Measurements from ENCODE around the gene PPP1R9B.
A peak's percentile ranks its signal among the peaks of the same experiment; 100 is the strongest.

The PPP1R9B gene

GRCh38 chr17:50144355-50144754, 6.1 kb downstream of the PPP1R9B start:
- no peak for TF ChIP-seq Cebpa-rat (IDR thresholded peaks at IDR 0.05)
- Histone ChIP-seq H3K9ac (0 out of 2 replicates have a peak overlapping the region, but pooled peaks have one; percentile 98), H3K36me3 (peaks cover 72% of the 10 kb centered on the region), H3K27ac (0 out of 2 replicates have a peak overlapping the region, but pooled peaks have one; percentile 30), H3K27me3 (no peaks in the 10 kb centered on the region), H3K4me1 (peaks cover 77% of the 10 kb centered on the region), H3K9me3 (no peaks in the 10 kb centered on the region), H3K4me3 (no peak overlapping the region), H4K20me1 (peaks cover 94% of the 10 kb centered on the region), H3K4me2 (peak overlapping the region; percentile 100)

GRCh38 chr17:50143461-50144176, 6.9 kb downstream of the PPP1R9B start:
- Histone ChIP-seq H4K20me1 (peaks cover 100% of the 10 kb centered on the region), H3K4me2 (no peak overlapping the region), H3K36me3 (peaks cover 80% of the 10 kb centered on the region), H3K4me3 (no peak overlapping the region), H3K27ac (no peak overlapping the region), H3K9me3 (no peaks in the 10 kb centered on the region), H3K9ac (no peak overlapping the region), H3K4me1 (peaks cover 77% of the 10 kb centered on the region), H3K27me3 (no peaks in the 10 kb centered on the region)
- no peak for TF ChIP-seq Cebpa-rat (IDR thresholded peaks at IDR 0.05)

- no peak overlapping the region for H3K4me3 ChIP-seq
- H3K27me3 ChIP-seq = no peaks in the 10 kb centered on the region
- no peaks in the 10 kb centered on the region for H3K9me3 ChIP-seq
- peaks cover 100% of the 10 kb centered on the region for H4K20me1 ChIP-seq
- H3K4me2 ChIP-seq = peak overlapping the region; percentile 68
- peaks cover 99% of the 10 kb centered on the region for H3K36me3 ChIP-seq
- peaks cover 67% of the 10 kb centered on the region for H3K4me1 ChIP-seq
- H3K27ac ChIP-seq = no peak overlapping the region
- TF ChIP-seq Cebpa-rat (IDR thresholded peaks at IDR 0.05) = no peak
- 0 out of 2 replicates have a peak overlapping the region, but pooled peaks have one; percentile 10 for H3K9ac ChIP-seq
Observed at GRCh38 chr17:50141745-50142110, 8.7 kb downstream of the PPP1R9B start.

GRCh38 chr17:50141026-50141744, 9.3 kb downstream of the PPP1R9B start:
- H3K27ac ChIP-seq = 0 out of 2 replicates have a peak overlapping the region, but pooled peaks have one; percentile 11
- peaks cover 100% of the 10 kb centered on the region for H4K20me1 ChIP-seq
- H3K4me2 ChIP-seq = peak overlapping the region; percentile 68
- TF ChIP-seq Cebpa-rat (IDR thresholded peaks at IDR 0.05) = no peak
- peaks cover 61% of the 10 kb centered on the region for H3K4me1 ChIP-seq
- no peaks in the 10 kb centered on the region for H3K9me3 ChIP-seq
- H3K4me3 ChIP-seq = peak overlapping the region; percentile 3; the same call in 1 of the 2 replicates
- H3K36me3 ChIP-seq = peaks cover 99% of the 10 kb centered on the region
- no peaks in the 10 kb centered on the region for H3K27me3 ChIP-seq
- H3K9ac ChIP-seq = no peak overlapping the region

GRCh38 chr17:50139950-50140885, 10.3 kb downstream of the PPP1R9B start:
- Histone ChIP-seq H3K4me2 (peak overlapping the region; percentile 68), H3K4me1 (peaks cover 51% of the 10 kb centered on the region), H3K9me3 (no peaks in the 10 kb centered on the region), H3K9ac (no peak overlapping the region), H3K4me3 (peak overlapping the region; percentile 3; the same call in 1 of the 2 replicates), H3K27ac (0 out of 2 replicates have a peak overlapping the region, but pooled peaks have one; percentile 11), H3K27me3 (no peaks in the 10 kb centered on the region), H3K36me3 (peaks cover 100% of the 10 kb centered on the region), H4K20me1 (peaks cover 100% of the 10 kb centered on the region)
- no peak for TF ChIP-seq Cebpa-rat (IDR thresholded peaks at IDR 0.05)

GRCh38 chr17:50139185-50139783, 11.2 kb downstream of the PPP1R9B start:
- H3K9me3 ChIP-seq = no peaks in the 10 kb centered on the region
- H3K36me3 ChIP-seq = peaks cover 98% of the 10 kb centered on the region
- TF ChIP-seq Cebpa-rat (IDR thresholded peaks at IDR 0.05) = no peak
- no peak overlapping the region for H3K4me2 ChIP-seq
- no peak overlapping the region for H3K4me3 ChIP-seq
- peaks cover 42% of the 10 kb centered on the region for H3K4me1 ChIP-seq
- no peak overlapping the region for H3K27ac ChIP-seq
- no peak overlapping the region for H3K9ac ChIP-seq
- H3K27me3 ChIP-seq = no peaks in the 10 kb centered on the region
- H4K20me1 ChIP-seq = peaks cover 98% of the 10 kb centered on the region

GRCh38 chr17:50137042-50137441, 13.4 kb downstream of the PPP1R9B start:
- Histone ChIP-seq H3K9me3 (no peaks in the 10 kb centered on the region), H3K36me3 (peaks cover 95% of the 10 kb centered on the region)
- no peak for TF ChIP-seq Cebpa-rat (IDR thresholded peaks at IDR 0.05)

GRCh38 chr17:50136096-50136687, 14.3 kb downstream of the PPP1R9B start:
- Histone ChIP-seq H3K36me3 (peaks cover 86% of the 10 kb centered on the region), H3K4me3 (no peak overlapping the region), H3K27ac (no peak overlapping the region), H3K9ac (no peak overlapping the region), H3K4me2 (no peak overlapping the region), H4K20me1 (peaks cover 98% of the 10 kb centered on the region), H3K9me3 (no peaks in the 10 kb centered on the region), H3K27me3 (peaks cover 14% of the 10 kb centered on the region), H3K4me1 (peaks cover 14% of the 10 kb centered on the region)
- no peak for TF ChIP-seq Cebpa-rat (IDR thresholded peaks at IDR 0.05)

More at GRCh38 chr17:50137042-50137441, 13.4 kb downstream of the PPP1R9B start:
- Histone ChIP-seq H3K9ac (no peak overlapping the region), H3K4me2 (no peak overlapping the region), H3K4me3 (no peak overlapping the region), H3K27ac (no peak overlapping the region), H3K27me3 (peaks cover 6% of the 10 kb centered on the region), H4K20me1 (peaks cover 98% of the 10 kb centered on the region), H3K4me1 (peaks cover 23% of the 10 kb centered on the region)
